CD4-positive, alpha-beta T cell treated with Interleukin-15 for 4 hours (primary cell): ENCODE measurements around the gene ZKSCAN8.

Experiments used
- DNase-seq: peaks from one replicate; pipeline ENCODE4 v3.0.0-alpha.2; 2020; ENCODE audit warnings: low spot score

ZKSCAN8 gene

GRCh38 chr6:28206928-28207509 lies 65.3 kb downstream of the ZKSCAN8 start:
- no peak for DNase-seq

- DNase-seq: no peak
These were observed 65.9 kb downstream of the ZKSCAN8 start for GRCh38 chr6:28207510-28208110.

DNA sequence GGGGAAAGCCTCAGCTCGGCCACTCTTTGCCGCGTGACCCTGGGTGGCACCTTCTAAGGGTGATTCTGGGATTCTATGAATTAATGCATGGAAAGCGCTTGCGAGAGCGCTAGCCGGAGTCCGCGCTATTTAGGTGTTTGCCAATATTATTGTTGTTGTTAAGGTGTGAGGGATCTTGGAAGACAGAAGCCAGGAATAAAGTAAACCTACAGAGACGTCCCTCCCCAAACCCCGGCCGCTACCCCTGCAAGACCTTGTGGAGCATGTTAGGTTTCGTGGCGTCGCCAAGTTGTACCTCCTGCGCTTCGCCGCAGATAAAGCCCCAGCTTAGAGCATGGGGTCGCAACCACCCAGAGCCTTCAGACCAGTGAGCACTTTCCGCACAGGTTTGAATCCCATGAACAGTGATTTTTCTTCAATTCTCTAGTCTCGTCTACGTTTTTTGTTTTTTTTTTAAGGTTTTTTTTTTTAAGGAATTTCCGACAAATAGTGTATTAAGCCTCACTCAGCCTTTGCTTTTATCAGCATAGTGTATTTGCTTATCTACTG lies 66.5 kb downstream of the ZKSCAN8 start:
- no peak for DNase-seq
